Omental fat pad (tissue), 4 donors: ENCODE measurements around the gene EEF2. TPM values are rescaled to one million over a fixed set of nuclear protein-coding genes. Genes with fewer than 3 reads are reported as not detected.
"Not testable (repeated sequence)": the region's sequence is repeated elsewhere in the genome, so short reads cannot be mapped to it uniquely, and the experiment has no call there.

ENCODE experiments used
- ATAC-seq: fragments of 150-250 bp; one replicate; pipeline ENCODE4 v1.9.1; 2016; ENCODE audit warnings: mild to moderate bottlenecking, moderate library complexity; ENCODE audit not compliant: low FRiP score
- DNase-seq: peaks from one replicate; pipeline ENCODE4 v3.0.0-alpha.2; 2019; ENCODE audit warnings: low spot score
- total RNA-seq, 4 donors: library from RNA; depleted of rRNA; stranded (reverse); fragments of >200 nt; gene quantifications; one replicate each; pipeline ENCODE4 v1.1.0, GENCODE V29; 2016
- TF ChIP-seq, protein P1 (sequence below), 3 donors: fragments of 450-650 bp; IDR thresholded peaks; one replicate each; pipeline ENCODE4 v1.5.1; 2016 to 2017; ENCODE audit warnings: antibody characterized with exemption in 3 of 3, mild to moderate bottlenecking in 3 of 3, moderate library complexity in 2 of 3

Gene EEF2
- total RNA-seq, 4 donors from 2014 or later, result 1,922 to 2,283 (median 2,030) TPM

- TF ChIP-seq, protein P1, sequence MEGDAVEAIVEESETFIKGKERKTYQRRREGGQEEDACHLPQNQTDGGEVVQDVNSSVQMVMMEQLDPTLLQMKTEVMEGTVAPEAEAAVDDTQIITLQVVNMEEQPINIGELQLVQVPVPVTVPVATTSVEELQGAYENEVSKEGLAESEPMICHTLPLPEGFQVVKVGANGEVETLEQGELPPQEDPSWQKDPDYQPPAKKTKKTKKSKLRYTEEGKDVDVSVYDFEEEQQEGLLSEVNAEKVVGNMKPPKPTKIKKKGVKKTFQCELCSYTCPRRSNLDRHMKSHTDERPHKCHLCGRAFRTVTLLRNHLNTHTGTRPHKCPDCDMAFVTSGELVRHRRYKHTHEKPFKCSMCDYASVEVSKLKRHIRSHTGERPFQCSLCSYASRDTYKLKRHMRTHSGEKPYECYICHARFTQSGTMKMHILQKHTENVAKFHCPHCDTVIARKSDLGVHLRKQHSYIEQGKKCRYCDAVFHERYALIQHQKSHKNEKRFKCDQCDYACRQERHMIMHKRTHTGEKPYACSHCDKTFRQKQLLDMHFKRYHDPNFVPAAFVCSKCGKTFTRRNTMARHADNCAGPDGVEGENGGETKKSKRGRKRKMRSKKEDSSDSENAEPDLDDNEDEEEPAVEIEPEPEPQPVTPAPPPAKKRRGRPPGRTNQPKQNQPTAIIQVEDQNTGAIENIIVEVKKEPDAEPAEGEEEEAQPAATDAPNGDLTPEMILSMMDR (IDR thresholded peaks at IDR 0.05), result no peak
- no peak for ATAC-seq
- no peak for DNase-seq
Observed at GRCh38 chr19:3970313-3970807, 14.9 kb downstream of the EEF2 start.

DNA sequence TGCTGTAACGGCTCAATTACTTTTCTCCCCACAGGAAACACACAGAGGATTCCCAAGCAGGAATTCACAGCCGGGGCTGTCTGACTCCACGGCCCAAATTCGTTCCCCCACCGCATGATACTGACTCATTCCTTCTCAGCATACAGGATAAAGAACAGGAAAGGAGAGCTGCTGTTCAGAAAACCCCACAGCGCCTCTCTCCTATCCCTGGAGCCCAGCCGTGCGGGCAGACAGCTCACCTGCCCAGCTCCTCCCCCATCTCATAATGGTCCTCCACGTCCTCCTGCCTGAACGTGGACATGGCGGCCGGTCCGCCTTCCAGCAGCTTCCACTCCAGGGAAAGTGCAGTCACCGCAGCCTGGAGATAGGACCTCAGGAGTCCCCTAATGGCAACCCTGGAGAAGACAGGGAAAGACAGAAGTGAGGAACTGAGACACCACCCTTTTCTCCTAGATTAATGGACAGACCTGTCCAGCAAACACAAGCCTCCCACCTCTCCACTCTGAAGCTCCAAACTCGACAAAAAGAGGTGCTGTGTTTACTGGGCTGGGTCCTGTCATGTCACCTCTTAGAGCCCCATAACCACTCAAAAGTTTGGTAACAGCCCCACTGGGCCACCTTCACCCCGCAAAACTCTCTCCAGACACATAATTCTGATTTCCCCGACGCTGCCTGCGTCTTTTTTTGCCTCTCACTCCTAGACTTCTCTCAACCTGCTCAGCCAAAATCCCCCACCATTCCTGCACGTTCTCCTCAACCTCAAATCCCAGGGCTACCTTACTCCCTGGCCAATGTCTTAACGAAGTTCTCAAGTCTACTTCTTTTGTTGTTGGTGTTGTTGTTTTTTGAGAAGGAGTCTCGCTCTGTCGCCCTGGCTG, 15.6 kb downstream of the EEF2 start:
- TF ChIP-seq, protein P1 (IDR thresholded peaks at IDR 0.05), result no peak
- ATAC-seq (peak; percentile 25), DNase-seq (no peak)

- DNase-seq (peak; percentile 50), ATAC-seq (peak; percentile 72)
- TF ChIP-seq, protein P1 (IDR thresholded peaks at IDR 0.05), result no peak
Observed at GRCh38 chr19:3968556-3969434, 16.5 kb downstream of the EEF2 start.

DNA sequence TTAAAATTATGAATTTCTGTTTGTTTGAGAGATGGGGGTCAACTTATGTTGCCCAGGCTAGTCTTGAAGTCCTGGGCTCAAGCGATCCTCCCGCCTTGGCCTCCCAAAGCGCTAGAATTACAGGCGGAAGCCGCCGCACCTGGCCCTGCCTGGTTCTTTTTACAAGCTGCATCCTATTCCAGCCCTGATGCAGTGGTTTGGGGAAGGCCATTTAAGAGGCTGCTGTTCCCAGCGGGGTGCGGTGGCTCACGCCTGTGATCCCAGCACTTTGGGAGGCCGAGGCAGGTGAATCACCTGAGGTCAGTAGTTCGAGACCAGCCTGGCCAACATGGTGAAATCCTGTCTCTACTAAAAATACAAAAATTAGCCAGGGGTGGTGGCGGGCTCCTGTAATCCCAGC, 17.3 kb downstream of the EEF2 start:
- not testable (repeated sequence) for DNase-seq, ATAC-seq

- DNase-seq, result no peak
- TF ChIP-seq, protein P1 (IDR thresholded peaks at IDR 0.05), result no peak
- no peak for ATAC-seq
Observed at GRCh38 chr19:3966051-3967017, 18.9 kb downstream of the EEF2 start.

DNA sequence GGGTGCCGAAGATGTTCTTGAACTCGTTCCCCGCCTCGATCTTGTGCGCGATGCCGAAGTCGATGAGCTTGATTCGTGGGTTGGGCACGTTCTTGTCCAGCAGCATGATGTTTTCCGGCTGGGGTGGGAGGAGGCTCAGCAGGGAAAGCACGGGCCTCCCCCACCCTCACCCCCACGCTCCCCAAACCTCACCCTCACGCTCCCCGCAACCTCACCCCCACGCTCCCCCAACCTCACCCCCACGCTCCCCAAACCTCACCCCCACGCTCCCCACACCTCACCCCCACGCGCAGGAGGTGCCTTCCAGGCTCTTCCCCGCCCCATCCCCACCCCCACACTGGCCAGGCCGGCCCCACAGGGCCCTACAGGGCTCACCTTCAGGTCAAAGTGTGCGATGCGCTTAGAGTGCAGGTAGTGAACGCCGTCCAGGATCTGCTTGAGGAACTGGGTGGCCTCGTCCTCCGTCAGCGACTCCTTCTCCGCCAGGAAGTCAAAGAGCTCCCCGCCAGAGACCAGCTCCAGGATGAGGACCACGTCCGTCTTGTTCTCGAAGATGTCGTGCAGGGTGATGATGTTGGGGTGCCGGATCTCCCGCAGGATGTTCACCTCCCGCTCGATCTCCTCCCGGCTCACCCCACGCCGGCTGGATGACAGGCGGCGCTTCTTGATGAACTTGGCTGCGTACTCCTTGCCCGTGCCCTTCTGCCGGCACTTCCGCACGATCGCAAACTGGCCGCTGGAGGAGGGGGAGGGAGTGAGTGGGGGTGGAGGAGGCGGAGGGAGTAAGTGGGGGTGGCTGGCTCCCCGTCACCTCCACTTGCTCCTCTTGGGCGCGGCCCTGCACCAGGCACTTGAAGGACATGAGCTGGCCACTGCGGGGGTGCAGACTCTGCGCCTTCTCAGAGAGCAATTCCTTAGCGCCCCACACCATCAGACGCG, 20.7 kb downstream of the EEF2 start:
- DNase-seq (no peak), ATAC-seq (peak; percentile 17)
- TF ChIP-seq, protein P1 (IDR thresholded peaks at IDR 0.05), result no peak
